SK-N-SH (cell line): ENCODE results near the gene AHRR. TPM values are rescaled to one million over a fixed set of nuclear protein-coding genes. Genes with fewer than 3 reads are reported as not detected.

Experiments
- CTCF ChIA-PET: fragments of 300-600, 350-600 bp; formaldehyde crosslinking; extraction: SDS; loops from one replicate; lab custom pipeline; 2021; lab: Yijun Ruan, JAX
- POLR2A ChIA-PET: fragments of 350-600 bp; sonication (Branson Sonifier 250); formaldehyde crosslinking; extraction: SDS; loops from one replicate; lab custom pipeline; 2020; ENCODE audit warnings: antibody characterized with exemption, inconsistent platforms; lab: Yijun Ruan, JAX
- DNase-seq: peaks from one replicate; pipeline ENCODE4 v3.0.0; 2012
- H2AFZ ChIP-seq: fragments of 200-600 bp; sonication (generic); 2 replicates; pipeline ENCODE4 v1.8.1; 2016; ENCODE audit warnings: antibody characterized with exemption, mild to moderate bottlenecking, low read depth
- H3F3A ChIP-seq: fragments of 200-600 bp; sonication (generic); replicated peaks from 2 replicates; pipeline ENCODE3; 2016; ENCODE audit warnings: antibody characterized with exemption, mild to moderate bottlenecking; ENCODE audit not compliant: insufficient read depth
- H3K27ac ChIP-seq, 2 experiments: fragments of 200-500 bp in 1 of 2; fragments of 200-600 bp in 1 of 2; sonication (Bioruptor generic) in 1 of 2; sonication (generic), shearing (Covaris generic) in 1 of 2; 2 replicates each; pipeline versions ENCODE4 v1.5.1 to v1.6.1; 2014 to 2016; ENCODE audit warnings: low read depth in 2 of 2, inconsistent platforms in 1 of 2, low read length in 1 of 2, mild to moderate bottlenecking in 1 of 2, mixed read lengths in 1 of 2
- H3K27me3 ChIP-seq: fragments of 200-600 bp; sonication (generic), shearing (Covaris generic); 2 replicates; pipeline ENCODE4 v1.6.1; 2016; ENCODE audit warnings: mixed run types; ENCODE audit not compliant: insufficient read depth
- H3K36me3 ChIP-seq, 2 experiments: fragments of 200-500 bp in 1 of 2; fragments of 200-600 bp in 1 of 2; sonication (Bioruptor generic) in 1 of 2; sonication (generic) in 1 of 2; replicated peaks in 1 of 2; 2 replicates each; pipeline versions ENCODE3 to v1.5.1; 2014 to 2016; ENCODE audit warnings: low read length in 1 of 2, mild to moderate bottlenecking in 1 of 2; ENCODE audit not compliant: insufficient read depth in 2 of 2, control insufficient read depth in 1 of 2
- H3K4me1 ChIP-seq, 2 experiments: fragments of 200-500 bp in 1 of 2; fragments of 200-600 bp in 1 of 2; sonication (Bioruptor generic) in 1 of 2; sonication (generic), shearing (Covaris generic) in 1 of 2; 2 replicates each; pipeline versions ENCODE4 v1.5.1 to v1.6.1; 2014 to 2016; ENCODE audit warnings: low read depth in 1 of 2, low read length in 1 of 2, mixed run types in 1 of 2; ENCODE audit not compliant: insufficient read depth in 2 of 2, control insufficient read depth in 1 of 2
- H3K4me2 ChIP-seq: fragments of 200-600 bp; sonication (generic), shearing (Covaris generic); 2 replicates; pipeline ENCODE4 v1.6.1; 2017; ENCODE audit warnings: mixed run types
- H3K4me3 ChIP-seq, 2 experiments: fragments of 200-500 bp in 1 of 2; fragments of 200-600 bp in 1 of 2; sonication (Bioruptor generic) in 1 of 2; sonication (generic), shearing (Covaris generic) in 1 of 2; 2 replicates each; pipeline versions ENCODE4 v1.5.1 to v1.8.1; 2014 to 2016; ENCODE audit warnings: low read depth in 2 of 2, inconsistent platforms in 1 of 2, low read length in 1 of 2, mild to moderate bottlenecking in 1 of 2, mixed read lengths in 1 of 2, moderate library complexity in 1 of 2
- H3K79me2 ChIP-seq: fragments of 200-600 bp; sonication (generic); 2 replicates; pipeline ENCODE4 v1.8.1; 2017; ENCODE audit warnings: mild to moderate bottlenecking; ENCODE audit not compliant: insufficient read depth
- H3K9ac ChIP-seq: fragments of 200-600 bp; sonication (generic); 2 replicates; pipeline ENCODE4 v1.6.1; 2017; ENCODE audit warnings: mixed run types
- H3K9me2 ChIP-seq: fragments of 200-600 bp; sonication (generic); 2 replicates; pipeline ENCODE4 v1.6.1; 2017; ENCODE audit warnings: mixed run types
- H3K9me3 ChIP-seq: fragments of 200-600 bp; sonication (generic); 2 replicates; pipeline ENCODE4 v1.6.1; 2017; ENCODE audit warnings: mixed run types, mild to moderate bottlenecking, moderate library complexity
- H4K20me1 ChIP-seq: fragments of 200-600 bp; sonication (generic); 2 replicates; pipeline ENCODE4 v1.6.1; 2017; ENCODE audit warnings: mild to moderate bottlenecking, mixed run types; ENCODE audit not compliant: insufficient read depth
- EZH2phosphoT487 ChIP-seq: fragments of 200-600 bp; sonication (generic); IDR thresholded peaks from 2 replicates; pipeline ENCODE4 v1.6.1; 2017; ENCODE audit warnings: low read depth, mixed run types, mild to moderate bottlenecking, antibody characterized with exemption, moderate library complexity, borderline replicate concordance
- FOXJ3 ChIP-seq: sonication (generic); formaldehyde crosslinking; IDR thresholded peaks from 2 replicates; pipeline ENCODE4 v1.5.1; 2020; ENCODE audit warnings: mild to moderate bottlenecking, missing genetic modification reagents
- GABPA ChIP-seq: IDR thresholded peaks from 2 replicates; pipeline ENCODE4 v1.4.0; 2012; ENCODE audit warnings: low read depth, mild to moderate bottlenecking
- GATA2 ChIP-seq: sonication (generic); formaldehyde crosslinking; IDR thresholded peaks from 2 replicates; pipeline ENCODE4 v1.5.0; 2020; ENCODE audit warnings: mild to moderate bottlenecking, missing genetic modification reagents
- JUND ChIP-seq: IDR thresholded peaks from 2 replicates; pipeline ENCODE4 v1.4.0; 2012
- MEF2A ChIP-seq: IDR thresholded peaks from 2 replicates; pipeline ENCODE4 v1.4.0; 2012; ENCODE audit warnings: low read depth, borderline replicate concordance
- NFIC ChIP-seq: IDR thresholded peaks from 2 replicates; pipeline ENCODE4 v1.4.0; 2012; ENCODE audit warnings: borderline replicate concordance
- POLR2AphosphoS5 ChIP-seq: IDR thresholded peaks from 2 replicates; pipeline ENCODE4 v1.6.1; 2012; ENCODE audit warnings: low read depth, low read length
- RAD21 ChIP-seq: IDR thresholded peaks from 2 replicates; pipeline ENCODE4 v1.6.1; 2012; ENCODE audit warnings: mild to moderate bottlenecking, low read length
- RFX5 ChIP-seq: IDR thresholded peaks from 2 replicates; pipeline ENCODE4 v1.6.1; 2012; ENCODE audit warnings: mild to moderate bottlenecking, improper control_type of control experiment, low read length
- SIN3A ChIP-seq: IDR thresholded peaks from 2 replicates; pipeline ENCODE4 v1.6.1; 2012; ENCODE audit warnings: low read depth, mild to moderate bottlenecking, low read length, moderate library complexity, borderline replicate concordance
- TAF1 ChIP-seq: IDR thresholded peaks from 2 replicates; pipeline ENCODE4 v1.6.1; 2012; ENCODE audit warnings: low read depth, mild to moderate bottlenecking, low read length, moderate library complexity, borderline replicate concordance
- TCF12 ChIP-seq: IDR thresholded peaks from 2 replicates; pipeline ENCODE4 v1.4.0; 2012
- TEAD4 ChIP-seq: IDR thresholded peaks from 2 replicates; pipeline ENCODE4 v1.4.0; 2012; ENCODE audit warnings: mild to moderate bottlenecking, borderline replicate concordance; ENCODE audit not compliant: insufficient read depth
- YY1 ChIP-seq: IDR thresholded peaks from 2 replicates; pipeline ENCODE4 v1.4.0; 2012; ENCODE audit warnings: low read depth, mild to moderate bottlenecking
- WGBS: methylation state at CpG from one replicate; pipeline ENCODE4 v1.1.6; 2017; ENCODE audit warnings: low lambda C conversion rate; 5-methylcytosine and 5-hydroxymethylcytosine counted together
- polyA plus RNA-seq, 3 experiments: library from polyadenylated mRNA; depleted of rRNA; stranded (reverse); fragments of >200 nt; gene quantifications; 2 replicates each; pipeline ENCODE4 v1.2.3, GENCODE V29; 2012
- TF ChIP-seq, protein P1 (sequence below): IDR thresholded peaks from 2 replicates; pipeline ENCODE4 v1.4.0; 2012; ENCODE audit warnings: low read depth, borderline replicate concordance
- TF ChIP-seq, protein P2 (sequence below): IDR thresholded peaks from 2 replicates; pipeline ENCODE4 v1.4.0; 2012; ENCODE audit warnings: low read depth

AHRR gene
- polyA plus RNA-seq, 1 of the 3 experiments (the other 2 are of a cell fraction), result 0.71 TPM

DNA sequence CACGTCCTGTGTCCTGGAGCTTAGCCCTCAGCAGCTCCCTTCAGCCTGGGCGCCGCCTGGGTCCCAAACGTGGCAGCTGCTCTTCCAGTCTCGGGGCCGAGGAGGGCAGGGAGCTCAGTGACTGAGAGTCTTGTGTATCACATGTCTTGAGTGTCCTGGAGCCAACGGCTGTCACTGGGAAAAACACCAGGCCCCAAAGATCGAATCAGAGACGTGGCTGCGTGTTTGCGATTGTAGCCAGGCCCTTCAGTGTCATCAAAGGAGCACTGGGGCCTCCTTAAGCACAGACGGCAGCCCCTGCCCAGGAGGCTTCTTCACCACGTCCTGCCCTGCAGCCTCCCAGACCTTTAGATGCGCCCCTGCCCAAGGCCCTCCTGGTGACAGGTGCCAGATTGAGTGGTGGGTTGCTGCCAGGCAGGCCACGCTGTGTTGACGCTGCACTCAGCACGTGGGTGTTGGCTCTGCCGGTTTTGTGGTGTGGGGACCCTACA lies 115.8 kb downstream of the AHRR start:
- TF ChIP-seq GATA2 (CRISPR knock-in tag) (0 out of 2 replicates have a peak, but pooled peaks have one; percentile 35), YY1 (no peak), TEAD4 (no peak), FOXJ3 (CRISPR knock-in tag) (no peak)
- TF ChIP-seq, protein P1, sequence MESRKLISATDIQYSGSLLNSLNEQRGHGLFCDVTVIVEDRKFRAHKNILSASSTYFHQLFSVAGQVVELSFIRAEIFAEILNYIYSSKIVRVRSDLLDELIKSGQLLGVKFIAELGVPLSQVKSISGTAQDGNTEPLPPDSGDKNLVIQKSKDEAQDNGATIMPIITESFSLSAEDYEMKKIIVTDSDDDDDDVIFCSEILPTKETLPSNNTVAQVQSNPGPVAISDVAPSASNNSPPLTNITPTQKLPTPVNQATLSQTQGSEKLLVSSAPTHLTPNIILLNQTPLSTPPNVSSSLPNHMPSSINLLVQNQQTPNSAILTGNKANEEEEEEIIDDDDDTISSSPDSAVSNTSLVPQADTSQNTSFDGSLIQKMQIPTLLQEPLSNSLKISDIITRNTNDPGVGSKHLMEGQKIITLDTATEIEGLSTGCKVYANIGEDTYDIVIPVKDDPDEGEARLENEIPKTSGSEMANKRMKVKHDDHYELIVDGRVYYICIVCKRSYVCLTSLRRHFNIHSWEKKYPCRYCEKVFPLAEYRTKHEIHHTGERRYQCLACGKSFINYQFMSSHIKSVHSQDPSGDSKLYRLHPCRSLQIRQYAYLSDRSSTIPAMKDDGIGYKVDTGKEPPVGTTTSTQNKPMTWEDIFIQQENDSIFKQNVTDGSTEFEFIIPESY, result no peak
- no peaks in the 10 kb centered on the region for H3K27me3 ChIP-seq
- no peaks in the 10 kb centered on the region for H3F3A ChIP-seq
- H3K4me1 ChIP-seq, result peaks cover 0 to 12% of the 10 kb centered on the region in 2 experiments; a peak in 1 of 4 replicates
- ChIA-PET CTCF (interaction anchor here (0.8 to 2.4 kb wide), 3 partner anchors 9 to 121 kb away, joined by 3 to 10 read pairs (median 3); no protein-coding TSS in a partner anchor), POLR2A (no interaction called here)
- DNase-seq, result peak; percentile 53
- no peak overlapping the region for H3K4me2 ChIP-seq
- no peak overlapping the region for H2AFZ ChIP-seq
- H3K27ac ChIP-seq, result no peak overlapping the region
- H3K9me3 ChIP-seq, result no peaks in the 10 kb centered on the region
- H3K9ac ChIP-seq, result no peak overlapping the region
- no peaks in the 10 kb centered on the region for H4K20me1 ChIP-seq
- peaks cover 4% of the 10 kb centered on the region; the same call in 1 of the 2 replicates for H3K79me2 ChIP-seq
- no peaks in the 10 kb centered on the region for H3K36me3 ChIP-seq
- no peaks in the 10 kb centered on the region for H3K9me2 ChIP-seq
- H3K4me3 ChIP-seq, result no peak overlapping the region
- WGBS, result 59% methylated on average over 8 of the region's 18 CpGs

DNA sequence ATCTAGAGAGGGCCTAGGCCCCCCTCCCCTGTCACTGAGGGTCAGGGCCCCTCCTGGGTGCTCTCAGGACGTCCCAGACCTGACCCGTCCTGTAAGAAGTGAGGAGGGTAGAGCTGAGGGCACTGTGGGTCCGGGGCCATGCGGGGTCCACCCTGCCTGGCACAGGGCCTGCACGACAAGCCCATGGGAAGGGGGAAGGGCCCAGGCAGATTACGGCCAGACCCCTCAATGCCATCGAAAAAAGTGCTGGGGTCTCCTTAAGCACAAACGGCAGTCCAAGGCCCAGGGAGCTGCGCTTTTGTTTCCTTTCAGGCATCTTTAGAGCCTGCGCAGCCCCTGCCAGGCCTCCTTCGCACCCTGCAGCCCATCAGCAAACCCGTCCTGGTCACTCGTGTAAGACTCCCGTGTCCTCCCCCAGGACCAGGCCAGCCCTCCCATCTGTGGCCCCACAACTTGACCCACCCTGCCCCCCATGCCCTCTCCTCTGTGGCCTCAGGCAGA lies 117.0 kb downstream of the AHRR start:
- 90% methylated on average over 9 of the region's 14 CpGs for WGBS
- no peak for TF ChIP-seq MEF2A
- TF ChIP-seq, protein P2, sequence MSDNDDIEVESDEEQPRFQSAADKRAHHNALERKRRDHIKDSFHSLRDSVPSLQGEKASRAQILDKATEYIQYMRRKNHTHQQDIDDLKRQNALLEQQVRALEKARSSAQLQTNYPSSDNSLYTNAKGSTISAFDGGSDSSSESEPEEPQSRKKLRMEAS, result no peak
- TF ChIP-seq RFX5, result no peak
- TF ChIP-seq NFIC, result no peak
- no peak for TF ChIP-seq GABPA
- no peak for TF ChIP-seq POLR2AphosphoS5
- TF ChIP-seq RAD21, result no peak
- TF ChIP-seq, protein P1, result no peak
- TF ChIP-seq EZH2phosphoT487, result no peak
- no peak for TF ChIP-seq YY1
- TF ChIP-seq SIN3A, result no peak
- TF ChIP-seq TCF12, result no peak
- TF ChIP-seq JUND, result no peak
- TF ChIP-seq TAF1, result no peak
- TF ChIP-seq, all 33 proteins: peak for 0
- ChIA-PET POLR2A (no interaction called here), CTCF (interaction anchor here (2.4 kb wide), 1 partner anchor 8 kb away, joined by 10 read pairs; no protein-coding TSS in a partner anchor)
- no peak overlapping the region for H3K4me2 ChIP-seq
- H3K27me3 ChIP-seq, result no peaks in the 10 kb centered on the region
- H3K4me1 ChIP-seq, result peaks cover 0 to 13% of the 10 kb centered on the region in 2 experiments; a peak in 1 of 4 replicates
- H3K9me2 ChIP-seq, result no peaks in the 10 kb centered on the region
- DNase-seq, result no peak
- H3F3A ChIP-seq, result no peaks in the 10 kb centered on the region
- H4K20me1 ChIP-seq, result no peaks in the 10 kb centered on the region
- no peak overlapping the region for H3K9ac ChIP-seq
- no peak overlapping the region for H3K4me3 ChIP-seq
- no peaks in the 10 kb centered on the region for H3K36me3 ChIP-seq
- peaks cover 10% of the 10 kb centered on the region for H3K79me2 ChIP-seq
- H2AFZ ChIP-seq, result no peak overlapping the region
- H3K9me3 ChIP-seq, result no peaks in the 10 kb centered on the region
- H3K27ac ChIP-seq, result no peak overlapping the region
